Urinary bladder (tissue), 4 donors: ENCODE results near the gene MAGI2. TPM values are rescaled to one million over a fixed set of nuclear protein-coding genes. Genes with fewer than 3 reads are reported as not detected.

Experiments
- DNase-seq: peaks from one replicate; pipeline ENCODE4 v3.0.0-alpha.2; 2015; ENCODE audit errors: extremely low spot score
- H3K27ac ChIP-seq: one replicate; pipeline ENCODE4 v1.5.1; 2013; ENCODE audit warnings: low read depth, mild to moderate bottlenecking, moderate library complexity
- H3K36me3 ChIP-seq: one replicate; pipeline ENCODE4 v1.6.1; 2013; ENCODE audit warnings: mild to moderate bottlenecking, moderate library complexity; ENCODE audit not compliant: insufficient read depth
- H3K4me1 ChIP-seq: one replicate; pipeline ENCODE4 v1.6.1; 2013; ENCODE audit warnings: mild to moderate bottlenecking, moderate library complexity; ENCODE audit not compliant: insufficient read depth
- H3K4me3 ChIP-seq: one replicate; pipeline ENCODE4 v1.5.1; 2013; ENCODE audit warnings: low read depth, low read length
- WGBS: extraction: QIAGEN DNeasy Blood & Tissue Kit; methylation state at CpG from one replicate; pipeline ENCODE4 v1.1.7; 2013; 5-methylcytosine and 5-hydroxymethylcytosine counted together
- polyA plus RNA-seq: library from polyadenylated mRNA; stranded (reverse); fragments of 200-250 nt; gene quantifications from one replicate; pipeline ENCODE4 v1.2.3, GENCODE V29; 2013
- total RNA-seq: library from RNA; depleted of rRNA; stranded (reverse); fragments of >200 nt; gene quantifications from one replicate; pipeline ENCODE4 v1.2.3, GENCODE V29; 2014
- donor health status: healthy with polysubstance abuse.
- donor health status: healthy.

MAGI2 gene
- total and polyA plus RNA-seq, 2 donors: 7.6 to 37.4 TPM

GRCh38 chr7:78751253-78751652 is 702.2 kb downstream of the MAGI2 start:
- no peak for DNase-seq
- 89% methylated on average over 4 of the region's 4 CpGs for WGBS

DNA sequence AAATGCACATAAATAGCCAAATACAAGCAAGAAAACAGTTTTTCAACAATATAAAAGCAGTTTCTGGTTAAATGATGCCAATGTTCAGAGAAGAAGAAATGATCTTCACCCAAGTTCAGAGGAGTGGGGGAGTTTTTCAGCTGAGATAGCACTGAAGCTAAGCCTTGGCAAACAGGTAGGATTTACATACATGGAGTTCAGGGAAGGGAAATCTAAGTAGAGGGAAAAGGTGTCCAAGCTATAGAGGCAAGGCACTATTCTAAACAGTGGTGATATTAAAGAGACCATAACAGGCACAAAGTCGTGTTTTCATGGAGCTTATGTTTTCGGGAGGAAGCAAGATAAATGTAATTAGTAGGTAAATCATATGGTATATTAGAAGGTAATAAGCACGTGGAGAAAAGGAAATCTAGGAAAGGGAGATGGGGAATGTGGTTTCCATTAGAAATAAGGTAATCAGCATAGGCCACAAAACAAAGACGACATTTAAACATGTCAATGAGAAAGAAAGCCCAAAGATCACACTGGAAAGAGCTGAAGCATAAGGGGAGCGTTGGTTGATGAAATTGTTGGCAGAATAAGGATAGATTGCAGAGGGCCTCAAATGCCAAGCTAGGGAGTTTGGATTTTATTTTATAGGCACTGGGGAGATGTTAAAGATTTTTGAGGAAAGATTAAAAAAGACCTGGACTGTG is 704.3 kb downstream of the MAGI2 start:
- Histone ChIP-seq H3K36me3 (no peaks in the 10 kb centered on the region), H3K27ac (no peak overlapping the region), H3K4me1 (no peaks in the 10 kb centered on the region), H3K4me3 (no peak overlapping the region)
- no peak for DNase-seq
- WGBS: 74% methylated on average over 5 of the region's 5 CpGs

More at GRCh38 chr7:78751253-78751652, 702.2 kb downstream of the MAGI2 start:
- no peaks in the 10 kb centered on the region for H3K4me1 ChIP-seq
- no peak overlapping the region for H3K27ac ChIP-seq
- H3K4me3 ChIP-seq: no peak overlapping the region
- no peaks in the 10 kb centered on the region for H3K36me3 ChIP-seq

DNA sequence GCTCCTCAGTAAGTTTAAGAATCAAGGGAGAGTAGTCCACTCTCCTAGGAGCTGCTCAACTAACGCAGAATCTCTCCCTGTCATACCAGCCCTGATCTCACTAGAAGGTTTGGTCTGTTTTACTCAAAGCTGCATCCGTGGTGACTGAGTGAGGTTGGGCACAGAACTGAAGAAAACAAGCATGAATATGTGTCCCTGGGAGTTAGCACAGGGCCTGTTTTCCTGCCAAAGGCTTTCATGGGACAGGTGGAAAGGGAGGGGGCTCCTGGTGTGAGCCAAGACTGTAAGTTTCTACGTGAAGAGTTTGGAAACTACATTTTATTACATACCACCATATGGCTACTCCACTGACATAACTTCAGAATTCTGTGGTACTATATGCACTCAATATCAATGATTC is 705.9 kb downstream of the MAGI2 start:
- Histone ChIP-seq H3K27ac (no peak overlapping the region), H3K36me3 (no peaks in the 10 kb centered on the region), H3K4me1 (no peaks in the 10 kb centered on the region), H3K4me3 (no peak overlapping the region)
- 58% methylated on average over 3 of the region's 3 CpGs for WGBS
- no peak for DNase-seq

DNA sequence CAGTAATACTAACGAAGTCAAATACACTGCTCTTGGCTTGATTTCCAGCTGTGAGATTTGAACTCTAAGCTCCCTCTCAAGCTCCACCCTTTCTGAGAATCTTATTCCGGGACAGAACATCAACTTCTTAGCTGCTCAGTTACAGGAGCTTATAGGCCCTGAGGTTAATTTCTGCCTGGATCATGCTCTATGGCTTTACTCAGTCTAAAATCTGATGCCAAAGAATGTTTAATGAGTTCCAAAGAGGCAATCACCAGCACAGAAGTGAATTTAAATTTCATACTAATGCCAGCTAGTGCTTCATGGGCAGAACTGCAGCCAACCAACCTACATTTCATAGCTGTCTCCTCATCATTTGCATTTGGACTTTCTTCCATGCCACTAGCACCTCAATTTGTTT is 707.2 kb downstream of the MAGI2 start:
- DNase-seq: no peak
- no peaks in the 10 kb centered on the region for H3K4me1 ChIP-seq
- H3K27ac ChIP-seq: no peak overlapping the region
- WGBS: 53% methylated on average over 2 of the region's 2 CpGs
- H3K36me3 ChIP-seq: no peaks in the 10 kb centered on the region
- H3K4me3 ChIP-seq: no peak overlapping the region

GRCh38 chr7:78742694-78743093 is 710.8 kb downstream of the MAGI2 start:
- 83% methylated on average over 1 of the region's 1 CpG for WGBS
- no peak for DNase-seq
- Histone ChIP-seq H3K27ac (no peak overlapping the region), H3K4me3 (no peak overlapping the region), H3K36me3 (no peaks in the 10 kb centered on the region), H3K4me1 (no peaks in the 10 kb centered on the region)

- no peak for DNase-seq
- WGBS: 45% methylated on average over 1 of the region's 1 CpG
- Histone ChIP-seq H3K4me3 (no peak overlapping the region), H3K27ac (no peak overlapping the region), H3K36me3 (no peaks in the 10 kb centered on the region), H3K4me1 (no peaks in the 10 kb centered on the region)
Measured at GRCh38 chr7:78736548-78736947, 716.9 kb downstream of the MAGI2 start.

GRCh38 chr7:78734626-78735025 is 718.8 kb downstream of the MAGI2 start:
- no peaks in the 10 kb centered on the region for H3K4me1 ChIP-seq
- no peak for DNase-seq
- no peaks in the 10 kb centered on the region for H3K36me3 ChIP-seq
- 89% methylated on average over 6 of the region's 6 CpGs for WGBS
- H3K4me3 ChIP-seq: no peak overlapping the region
- no peak overlapping the region for H3K27ac ChIP-seq

- Histone ChIP-seq H3K4me1 (no peaks in the 10 kb centered on the region), H3K4me3 (no peak overlapping the region), H3K36me3 (no peaks in the 10 kb centered on the region), H3K27ac (no peak overlapping the region)
- no peak for DNase-seq
Measured at GRCh38 chr7:78720066-78720465, 733.4 kb downstream of the MAGI2 start.

DNA sequence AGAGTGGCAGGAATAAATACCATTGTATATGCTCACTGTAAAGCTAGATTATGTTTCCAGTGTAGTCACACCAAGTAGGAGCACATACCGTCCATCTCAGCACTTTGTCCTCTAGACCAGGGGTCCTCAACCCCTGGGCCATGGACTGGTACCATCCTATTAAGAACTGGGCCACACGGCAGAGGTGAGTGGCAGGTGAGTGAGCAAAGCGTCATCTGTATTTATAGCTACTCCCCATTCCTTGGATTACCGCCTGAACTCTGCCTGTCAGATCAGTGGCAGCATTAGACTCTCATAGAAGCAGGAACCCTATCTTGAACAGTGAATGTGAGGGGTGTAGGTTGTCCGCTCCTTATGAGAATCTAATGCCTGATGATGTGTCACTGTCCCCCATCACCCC is 735.3 kb downstream of the MAGI2 start:
- DNase-seq: no peak
- 96% methylated on average over 5 of the region's 5 CpGs for WGBS
- no peak overlapping the region for H3K27ac ChIP-seq
- H3K4me3 ChIP-seq: no peak overlapping the region
- H3K4me1 ChIP-seq: no peaks in the 10 kb centered on the region
- H3K36me3 ChIP-seq: no peaks in the 10 kb centered on the region

DNA sequence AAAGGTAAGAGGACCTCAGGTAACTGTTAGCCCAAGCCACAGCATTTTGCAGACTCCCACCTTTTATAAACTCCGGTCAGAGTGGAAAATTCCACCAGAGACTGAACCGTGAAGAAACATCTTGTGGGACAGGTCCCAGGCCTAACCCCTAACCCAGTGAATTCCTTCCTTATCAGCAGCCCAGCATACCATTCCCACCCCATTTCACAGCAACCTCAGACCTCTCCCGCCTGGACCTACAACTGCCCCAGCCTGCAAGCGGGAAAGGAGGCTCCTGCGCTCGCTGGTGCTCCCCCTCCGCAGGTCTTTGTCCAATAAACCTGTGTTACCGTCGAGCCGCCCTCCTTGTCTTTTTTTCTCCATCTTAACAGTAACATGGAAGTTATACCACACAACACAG is 736.6 kb downstream of the MAGI2 start:
- WGBS: 81% methylated on average over 10 of the region's 10 CpGs
- no peak overlapping the region for H3K27ac ChIP-seq
- no peak overlapping the region for H3K4me3 ChIP-seq
- no peaks in the 10 kb centered on the region for H3K4me1 ChIP-seq
- DNase-seq: no peak
- H3K36me3 ChIP-seq: no peaks in the 10 kb centered on the region

DNA sequence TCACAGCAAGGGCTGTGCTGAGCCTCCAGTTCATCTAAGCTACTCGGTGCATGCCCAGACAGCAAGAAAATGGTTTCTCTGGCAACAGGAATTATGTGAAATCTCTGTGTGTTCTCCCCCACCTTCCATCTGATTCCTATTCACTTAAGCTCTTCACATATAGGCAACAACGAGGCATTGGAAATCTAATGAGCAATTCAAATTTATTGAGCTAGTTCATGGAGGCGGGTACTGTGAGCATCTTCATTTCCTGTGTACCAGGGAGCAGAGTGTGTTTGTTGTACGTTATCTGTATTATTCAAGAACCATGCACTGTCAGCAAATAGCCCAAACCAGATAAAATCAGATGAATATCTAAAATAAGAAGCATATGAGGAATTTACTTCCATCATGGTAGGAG is 739.1 kb downstream of the MAGI2 start:
- 74% methylated on average over 4 of the region's 4 CpGs for WGBS
- Histone ChIP-seq H3K36me3 (no peaks in the 10 kb centered on the region), H3K4me3 (no peak overlapping the region), H3K4me1 (no peaks in the 10 kb centered on the region), H3K27ac (no peak overlapping the region)
- DNase-seq: no peak

DNA sequence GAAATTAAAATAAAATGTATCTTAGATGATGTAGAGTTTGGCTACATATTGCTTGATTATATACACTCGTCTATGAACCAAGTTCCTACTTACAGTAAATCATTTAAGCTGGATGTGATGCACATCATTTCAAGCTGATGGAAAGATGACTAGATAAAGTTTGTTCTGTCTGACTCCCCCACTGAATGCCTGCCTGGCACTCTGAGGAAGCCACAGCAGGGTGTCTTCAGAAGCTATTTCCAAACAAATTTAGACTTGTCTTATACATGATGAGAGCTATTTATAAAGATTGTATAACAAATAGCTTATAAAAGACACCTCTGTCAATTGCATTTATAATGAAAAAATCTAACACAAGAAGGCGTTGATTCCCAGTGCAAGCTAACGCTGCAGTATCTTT is 741.4 kb downstream of the MAGI2 start:
- DNase-seq: no peak
- Histone ChIP-seq H3K4me1 (no peaks in the 10 kb centered on the region), H3K4me3 (no peak overlapping the region), H3K36me3 (no peaks in the 10 kb centered on the region), H3K27ac (no peak overlapping the region)
- WGBS: 92% methylated on average over 3 of the region's 3 CpGs

- WGBS: 83% methylated on average over 1 of the region's 1 CpG
- Histone ChIP-seq H3K4me3 (no peak overlapping the region), H3K36me3 (no peaks in the 10 kb centered on the region), H3K4me1 (no peaks in the 10 kb centered on the region), H3K27ac (no peak overlapping the region)
- no peak for DNase-seq
Measured at GRCh38 chr7:78709658-78710057, 743.8 kb downstream of the MAGI2 start.

DNA sequence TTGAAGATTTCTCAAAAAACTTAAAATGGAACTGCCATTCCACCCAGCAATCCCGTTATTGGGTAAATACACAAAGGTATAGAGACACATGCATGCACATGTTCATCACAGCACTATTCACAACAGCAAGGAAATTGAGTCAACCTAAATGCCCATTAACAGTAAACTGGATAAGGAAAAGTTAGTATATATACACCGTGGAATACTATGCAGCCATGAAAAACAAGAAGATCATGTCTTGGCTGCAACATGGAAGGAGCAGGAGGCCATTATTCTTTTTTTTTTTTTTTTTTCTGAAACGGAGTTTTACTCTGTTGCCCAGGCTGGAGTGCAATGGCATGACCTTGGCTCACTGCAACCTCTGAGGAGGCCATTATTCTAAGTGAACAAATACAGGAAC is 749.0 kb downstream of the MAGI2 start:
- H3K4me1 ChIP-seq: no peaks in the 10 kb centered on the region
- no peak overlapping the region for H3K27ac ChIP-seq
- H3K36me3 ChIP-seq: no peaks in the 10 kb centered on the region
- DNase-seq: no peak
- no peak overlapping the region for H3K4me3 ChIP-seq
- WGBS: 95% methylated on average over 3 of the region's 3 CpGs

GRCh38 chr7:78703391-78703790 is 750.1 kb downstream of the MAGI2 start:
- no peaks in the 10 kb centered on the region for H3K36me3 ChIP-seq
- no peak overlapping the region for H3K4me3 ChIP-seq
- DNase-seq: no peak
- 73% methylated on average over 2 of the region's 2 CpGs for WGBS
- no peak overlapping the region for H3K27ac ChIP-seq
- no peaks in the 10 kb centered on the region for H3K4me1 ChIP-seq
